Stimulated activated naive B cell treated with anti-CD40 and anti-IgM and Interleukin-4, amounts not matched to agents 10 μg/mL and 1 μg/mL and 100 μg/mL, for 72 hours (primary cell): ENCODE results near the gene FRMPD2.

ENCODE experiments used
- ATAC-seq, 2 donors: fragments of 150-1000 bp; cut with Tn5 transposase; replicated peaks; 2 replicates each; pipeline ENCODE4 v1.10.0; 2021; ENCODE audit warnings: moderate library complexity in 1 of 2
- DNase-seq: peaks from one replicate; pipeline ENCODE4 v3.0.0; 2021
- H3K27ac Mint-ChIP-seq: one replicate; pipeline ENCODE4 v1.8.0; 2022; ENCODE audit warnings: mild to moderate bottlenecking, mixed read lengths
- H3K27me3 Mint-ChIP-seq, 2 donors: one replicate each; pipeline ENCODE4 v1.8.0; 2022; ENCODE audit warnings: mixed read lengths in 2 of 2
- H3K36me3 Mint-ChIP-seq, 2 donors: one replicate each; pipeline ENCODE4 v1.8.0; 2022; ENCODE audit warnings: mixed read lengths in 2 of 2, mild to moderate bottlenecking in 1 of 2
- H3K4me1 Mint-ChIP-seq, 2 donors: one replicate each; pipeline ENCODE4 v1.8.0; 2022; ENCODE audit warnings: mixed read lengths in 2 of 2, mild to moderate bottlenecking in 1 of 2
- H3K4me3 Mint-ChIP-seq, 2 donors: one replicate each; pipeline ENCODE4 v1.8.0; 2022; ENCODE audit warnings: mild to moderate bottlenecking in 2 of 2, mixed read lengths in 2 of 2, moderate library complexity in 1 of 2
- H3K9me3 Mint-ChIP-seq, 2 donors: one replicate each; pipeline ENCODE4 v1.8.0; 2022; ENCODE audit warnings: mixed read lengths in 2 of 2, mild to moderate bottlenecking in 1 of 2

Gene FRMPD2

GRCh38 chr10:48300556-48300955, 26.1 kb upstream of the FRMPD2 start:
- no peak overlapping the region for H3K27ac Mint-ChIP-seq
- H3K4me3 Mint-ChIP-seq: no peak overlapping the region
- DNase-seq (no peak), ATAC-seq (no peak)
- no peaks in the 10 kb centered on the region for H3K9me3 Mint-ChIP-seq
- peaks cover 0 to 5% of the 10 kb centered on the region in 2 donors for H3K27me3 Mint-ChIP-seq
- H3K4me1 Mint-ChIP-seq: peaks cover 8 to 22% of the 10 kb centered on the region in 2 donors
- no peaks in the 10 kb centered on the region for H3K36me3 Mint-ChIP-seq

GRCh38 chr10:48299692-48300091, 25.2 kb upstream of the FRMPD2 start:
- H3K27ac Mint-ChIP-seq: no peak overlapping the region
- H3K27me3 Mint-ChIP-seq: peaks cover 0 to 5% of the 10 kb centered on the region in 2 donors
- H3K4me1 Mint-ChIP-seq: peaks cover 8 to 22% of the 10 kb centered on the region in 2 donors
- no peaks in the 10 kb centered on the region for H3K9me3 Mint-ChIP-seq
- DNase-seq (no peak), ATAC-seq (no peak)
- no peaks in the 10 kb centered on the region for H3K36me3 Mint-ChIP-seq
- no peak overlapping the region for H3K4me3 Mint-ChIP-seq

GRCh38 chr10:48299066-48299465, 24.6 kb upstream of the FRMPD2 start:
- H3K4me3 Mint-ChIP-seq: no peak overlapping the region
- H3K27me3 Mint-ChIP-seq: peaks cover 0 to 5% of the 10 kb centered on the region in 2 donors
- DNase-seq (no peak), ATAC-seq (no peak)
- H3K36me3 Mint-ChIP-seq: no peaks in the 10 kb centered on the region
- no peak overlapping the region for H3K27ac Mint-ChIP-seq
- H3K4me1 Mint-ChIP-seq: peaks cover 7 to 19% of the 10 kb centered on the region in 2 donors
- no peaks in the 10 kb centered on the region for H3K9me3 Mint-ChIP-seq

DNA sequence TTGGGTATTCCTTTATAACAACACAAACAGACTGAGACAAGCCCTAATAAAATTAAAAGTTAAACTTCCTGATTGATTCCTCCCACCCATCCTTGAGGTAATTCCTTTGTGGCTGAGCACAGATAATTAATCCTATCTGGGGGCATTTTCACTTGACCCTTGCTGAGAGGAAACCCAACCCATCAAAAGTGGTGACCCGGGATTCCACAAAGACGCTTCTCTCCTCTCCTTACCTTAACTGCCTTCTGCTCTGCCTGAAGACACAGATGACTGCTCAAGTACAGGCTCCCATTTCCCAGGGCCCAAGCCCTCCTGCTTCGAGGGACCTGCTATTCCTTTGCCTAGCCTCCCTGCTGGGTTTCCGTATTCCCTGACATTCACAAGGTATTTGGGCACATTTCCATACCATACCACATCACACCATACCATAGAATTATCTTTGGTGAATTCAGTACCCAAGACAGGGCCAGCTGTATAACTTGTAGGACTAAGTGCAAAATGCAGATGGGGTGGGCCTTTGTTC, 22.1 kb upstream of the FRMPD2 start:
- Mint-ChIP-seq H3K4me3 (no peak overlapping the region), H3K27ac (no peak overlapping the region), H3K36me3 (no peaks in the 10 kb centered on the region), H3K27me3 (peaks cover 0 to 11% of the 10 kb centered on the region in 2 donors), H3K4me1 (peaks cover 3% of the 10 kb centered on the region in 2 donors), H3K9me3 (no peaks in the 10 kb centered on the region)
- ATAC-seq (no peak), DNase-seq (no peak)

DNA sequence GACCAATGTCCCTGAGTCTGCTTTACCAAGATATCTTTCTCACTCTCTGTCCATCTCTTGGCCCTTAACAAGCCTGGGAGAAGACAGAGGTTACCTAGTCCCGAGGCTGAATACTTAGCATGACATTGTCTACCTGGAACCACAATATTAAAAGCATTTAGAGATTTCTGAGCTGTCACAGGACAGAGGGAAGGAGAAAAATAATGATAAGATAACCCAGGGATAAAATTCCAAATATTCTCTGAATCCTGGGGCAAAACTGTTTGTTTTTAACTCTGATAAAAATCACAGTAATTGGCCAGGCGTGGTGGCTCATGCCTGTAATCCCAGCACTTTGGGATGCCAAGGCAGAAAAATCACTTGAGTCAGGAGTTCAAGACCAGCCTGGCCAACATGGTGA, 19.9 kb upstream of the FRMPD2 start:
- Mint-ChIP-seq H3K4me3 (no peak overlapping the region), H3K4me1 (peaks cover 14 to 17% of the 10 kb centered on the region in 2 donors)
- DNase-seq: no peak

DNA sequence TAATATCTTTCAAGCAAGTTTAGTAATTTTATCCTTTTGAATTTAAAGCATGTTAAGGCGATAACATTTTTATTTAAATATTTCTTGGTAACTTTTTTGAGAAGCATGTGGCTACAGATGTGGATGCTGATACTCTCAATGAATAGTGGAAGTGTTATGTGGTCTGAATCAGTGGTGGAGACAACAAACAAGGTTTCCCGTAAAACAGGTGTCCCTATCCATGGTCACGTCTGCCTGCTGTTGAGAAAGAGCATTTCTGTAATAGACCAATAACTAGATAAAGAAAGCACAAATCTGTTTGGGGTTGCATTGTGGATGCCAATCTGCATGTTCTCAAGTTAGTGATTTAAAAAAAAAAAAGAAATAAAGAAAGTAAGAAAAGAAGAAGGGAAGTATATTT, 18.1 kb upstream of the FRMPD2 start:
- Mint-ChIP-seq H3K27ac (no peak overlapping the region), H3K36me3 (no peaks in the 10 kb centered on the region), H3K27me3 (peaks cover 4 to 12% of the 10 kb centered on the region in 2 donors), H3K4me3 (no peak overlapping the region), H3K4me1 (peaks cover 14 to 23% of the 10 kb centered on the region in 2 donors), H3K9me3 (no peaks in the 10 kb centered on the region)
- ATAC-seq (no peak), DNase-seq (no peak)

More for the DNA sequence above, 19.9 kb upstream of the FRMPD2 start:
- Mint-ChIP-seq H3K9me3 (no peaks in the 10 kb centered on the region), H3K36me3 (no peaks in the 10 kb centered on the region), H3K27ac (no peak overlapping the region), H3K27me3 (peaks cover 4 to 6% of the 10 kb centered on the region in 2 donors)
- no peak for ATAC-seq

- Mint-ChIP-seq H3K4me3 (no peak overlapping the region), H3K36me3 (no peaks in the 10 kb centered on the region), H3K9me3 (peaks cover 3 to 4% of the 10 kb centered on the region in 2 donors), H3K4me1 (peaks cover 18 to 32% of the 10 kb centered on the region in 2 donors), H3K27me3 (peaks cover 14 to 18% of the 10 kb centered on the region in 2 donors), H3K27ac (no peak overlapping the region)
- DNase-seq (no peak), ATAC-seq (peak; percentile 54 to 60)
Measured at GRCh38 chr10:48291190-48291589, 16.7 kb upstream of the FRMPD2 start.

DNA sequence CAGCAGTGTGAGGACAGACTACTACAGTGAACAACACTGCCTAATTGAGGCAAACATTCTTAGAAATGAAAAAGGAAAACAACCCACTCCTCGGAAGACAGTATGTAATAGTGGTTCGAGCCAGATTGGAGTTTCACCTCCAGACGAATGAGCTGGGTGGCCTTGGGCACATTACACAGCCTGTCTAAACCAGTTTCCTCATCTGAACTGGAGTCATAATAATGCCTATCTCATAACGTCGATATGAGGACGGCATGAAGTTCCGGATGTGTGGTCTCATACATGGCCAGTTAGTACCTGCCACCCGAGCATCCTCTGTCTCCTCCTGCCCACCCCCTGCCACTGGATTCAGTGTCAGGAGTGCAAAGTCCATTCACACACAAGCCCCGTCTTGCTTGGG, 15.8 kb upstream of the FRMPD2 start:
- ATAC-seq: no peak
- Mint-ChIP-seq H3K36me3 (peaks cover 0 to 4% of the 10 kb centered on the region in 2 donors), H3K9me3 (peaks cover 3 to 10% of the 10 kb centered on the region in 2 donors), H3K4me3 (no peak overlapping the region), H3K4me1 (peaks cover 25 to 41% of the 10 kb centered on the region in 2 donors), H3K27ac (peak overlapping the region; percentile 37), H3K27me3 (peaks cover 23 to 27% of the 10 kb centered on the region in 2 donors)
- no peak for DNase-seq

- Mint-ChIP-seq H3K4me3 (no peak overlapping the region), H3K9me3 (peaks cover 8 to 16% of the 10 kb centered on the region in 2 donors), H3K27me3 (peaks cover 29 to 33% of the 10 kb centered on the region in 2 donors), H3K36me3 (peaks cover 3 to 8% of the 10 kb centered on the region in 2 donors), H3K4me1 (peaks cover 31 to 47% of the 10 kb centered on the region in 2 donors), H3K27ac (no peak overlapping the region)
- ATAC-seq (peak; percentile 43 to 53), DNase-seq (peak; percentile 31)
Measured at GRCh38 chr10:48289501-48290238, 15.2 kb upstream of the FRMPD2 start.

- peaks cover 13 to 21% of the 10 kb centered on the region in 2 donors for H3K9me3 Mint-ChIP-seq
- H3K27me3 Mint-ChIP-seq: peaks cover 30 to 34% of the 10 kb centered on the region in 2 donors
- H3K36me3 Mint-ChIP-seq: peaks cover 8 to 15% of the 10 kb centered on the region in 2 donors
- peaks cover 35 to 54% of the 10 kb centered on the region in 2 donors for H3K4me1 Mint-ChIP-seq
- no peak for ATAC-seq
- no peak for DNase-seq
- no peak overlapping the region for H3K27ac Mint-ChIP-seq
- H3K4me3 Mint-ChIP-seq: no peak overlapping the region
Measured at GRCh38 chr10:48288661-48289060, 14.2 kb upstream of the FRMPD2 start.

DNA sequence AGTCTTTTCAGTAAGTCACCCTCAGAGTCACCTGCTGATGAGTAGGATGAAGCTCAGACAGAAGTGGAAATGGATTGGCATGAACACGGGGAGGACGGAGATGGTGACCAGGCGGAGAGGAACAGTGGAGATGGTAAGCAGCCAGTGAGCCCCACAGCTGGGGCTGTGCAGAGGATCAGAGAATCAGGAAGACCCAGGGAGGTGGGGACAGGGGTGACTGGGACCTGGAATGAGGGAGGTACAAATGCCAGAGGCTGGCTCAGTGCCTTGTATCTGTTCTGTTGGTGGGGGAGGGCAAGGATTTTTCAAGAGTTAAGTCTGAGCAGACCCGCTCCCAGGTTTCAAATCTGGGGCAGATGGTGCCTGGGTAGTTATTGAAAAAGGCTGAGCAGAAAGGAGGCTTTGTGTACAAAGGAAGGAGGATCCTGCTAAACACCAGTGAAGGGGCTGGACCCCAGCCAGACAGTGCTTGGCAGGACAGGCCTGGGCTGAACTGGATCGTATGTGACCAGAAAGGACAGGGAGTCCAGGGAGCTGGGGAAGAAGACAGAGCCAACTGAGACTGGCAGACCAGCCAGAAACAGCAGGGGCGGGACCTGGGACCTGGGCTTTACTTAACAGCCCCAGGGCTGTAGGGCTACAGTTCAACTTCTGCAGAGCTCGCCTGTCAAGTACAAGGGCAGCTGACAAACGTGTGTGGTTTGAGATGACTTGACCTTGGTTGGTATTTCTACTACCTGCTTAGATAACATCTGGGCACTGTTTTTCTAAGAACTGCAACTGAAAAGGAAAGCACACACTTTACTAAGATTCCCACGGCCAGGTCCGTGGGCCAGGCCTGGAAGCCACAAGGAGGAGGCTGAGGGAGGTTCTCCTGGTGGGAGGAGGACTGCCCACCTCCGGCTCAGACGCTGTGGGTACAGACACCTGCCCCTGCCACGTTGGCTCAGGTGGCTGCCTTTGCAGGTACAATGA, 13.2 kb upstream of the FRMPD2 start:
- H3K27ac Mint-ChIP-seq: peak overlapping the region; percentile 70
- H3K4me3 Mint-ChIP-seq: no peak overlapping the region

DNA sequence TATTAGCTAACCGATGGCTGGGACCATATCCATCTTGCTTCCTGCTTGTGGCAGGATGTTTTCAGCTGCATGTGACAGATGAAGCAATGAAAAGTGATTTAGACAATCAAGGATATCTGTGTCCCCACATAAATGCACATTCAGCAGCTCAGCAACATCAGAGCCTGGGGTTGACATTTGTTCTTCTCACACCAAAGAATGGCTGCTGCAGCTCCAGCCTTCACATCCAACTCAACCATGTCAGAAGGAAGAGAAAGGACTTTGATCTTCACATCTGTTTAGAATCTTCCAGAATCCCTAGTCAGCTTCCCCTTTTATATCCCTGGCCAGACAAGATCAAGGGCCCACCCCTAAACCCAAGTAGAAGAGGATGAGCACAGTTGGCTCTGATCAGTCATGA, 11.9 kb upstream of the FRMPD2 start:
- H3K27ac Mint-ChIP-seq: no peak overlapping the region
- peaks cover 14 to 21% of the 10 kb centered on the region in 2 donors for H3K36me3 Mint-ChIP-seq
- peaks cover 30 to 31% of the 10 kb centered on the region in 2 donors for H3K27me3 Mint-ChIP-seq
- DNase-seq (no peak), ATAC-seq (no peak)
- H3K4me1 Mint-ChIP-seq: peaks cover 42 to 68% of the 10 kb centered on the region in 2 donors
- no peak overlapping the region for H3K4me3 Mint-ChIP-seq
- H3K9me3 Mint-ChIP-seq: peaks cover 19 to 26% of the 10 kb centered on the region in 2 donors

More for the DNA sequence above, 13.2 kb upstream of the FRMPD2 start:
- peaks cover 43 to 63% of the 10 kb centered on the region in 2 donors for H3K4me1 Mint-ChIP-seq
- peak; percentile 19 to 22 for ATAC-seq
- no peak for DNase-seq
- peaks cover 10 to 16% of the 10 kb centered on the region in 2 donors for H3K36me3 Mint-ChIP-seq
- peaks cover 15 to 23% of the 10 kb centered on the region in 2 donors for H3K9me3 Mint-ChIP-seq
- H3K27me3 Mint-ChIP-seq: peaks cover 30 to 34% of the 10 kb centered on the region in 2 donors

DNA sequence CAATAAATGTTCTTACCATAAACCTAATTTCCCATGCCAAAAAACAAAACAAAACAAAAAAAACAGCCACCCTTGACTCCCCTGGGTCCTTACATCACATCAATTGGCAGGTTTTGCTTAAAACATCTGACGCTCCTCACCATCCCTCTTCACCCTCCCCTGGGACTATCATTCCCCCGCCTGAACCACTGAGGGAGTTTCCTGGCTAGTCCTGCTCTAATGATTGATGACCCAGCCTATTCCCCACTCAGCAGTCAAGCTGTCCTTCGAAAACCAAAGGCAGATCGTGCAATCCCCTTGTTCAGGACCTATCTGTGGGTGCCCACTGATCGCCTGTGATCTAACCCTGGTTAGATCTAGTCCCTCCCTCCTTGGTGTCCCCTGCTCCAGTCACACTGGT, 11.2 kb upstream of the FRMPD2 start:
- Mint-ChIP-seq H3K36me3 (peaks cover 19 to 26% of the 10 kb centered on the region in 2 donors), H3K4me1 (peaks cover 39 to 64% of the 10 kb centered on the region in 2 donors), H3K27me3 (peaks cover 34% of the 10 kb centered on the region in 2 donors), H3K4me3 (peak overlapping the region in 1 of 2 donors; percentile 22), H3K27ac (peak overlapping the region; percentile 52), H3K9me3 (peaks cover 22 to 30% of the 10 kb centered on the region in 2 donors)
- DNase-seq: peak; percentile 23
- peak in 1 of 2 donors; percentile 45 for ATAC-seq

DNA sequence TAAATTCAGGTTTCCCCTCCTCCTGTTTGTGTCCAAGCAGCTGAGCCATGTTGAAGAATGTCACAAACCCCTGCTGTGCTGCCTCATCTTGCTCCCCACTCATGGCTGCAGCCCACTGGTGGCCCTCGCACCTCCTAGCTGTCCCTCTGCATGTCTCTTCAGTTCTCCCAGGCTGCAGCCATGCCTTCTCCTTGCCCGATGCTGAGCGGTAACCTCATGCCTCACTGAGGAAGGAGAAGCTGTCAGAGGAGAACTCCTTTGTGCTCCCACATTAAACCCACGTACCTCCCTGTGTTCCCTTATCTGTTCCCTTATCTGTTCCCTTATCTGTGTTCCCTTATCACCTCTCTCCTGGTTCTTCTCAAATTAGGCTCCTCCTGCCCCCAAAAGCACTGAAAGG, 10.3 kb upstream of the FRMPD2 start:
- Mint-ChIP-seq H3K36me3 (peaks cover 19 to 26% of the 10 kb centered on the region in 2 donors), H3K9me3 (peaks cover 22 to 30% of the 10 kb centered on the region in 2 donors), H3K4me1 (peaks cover 42 to 65% of the 10 kb centered on the region in 2 donors), H3K27ac (peak overlapping the region; percentile 59), H3K27me3 (peaks cover 30 to 34% of the 10 kb centered on the region in 2 donors), H3K4me3 (no peak overlapping the region)
- no peak for DNase-seq
- no peak for ATAC-seq
